Measurements from ENCODE around the gene LILRA2. TPM values are rescaled to one million over a fixed set of nuclear protein-coding genes. Genes with fewer than 3 reads are reported as not detected.

Gene LILRA2
- polyA plus RNA-seq, 2 donors: 0.53 to 0.55 TPM

- H3K27me3 ChIP-seq (ENCODE audit: control insufficient read depth in 1 of 2, insufficient read depth in 2 of 2, low read length in 2 of 2): no peaks in the 10 kb centered on the region
- no peaks in the 10 kb centered on the region for H3K4me1 ChIP-seq (ENCODE audit: control insufficient read depth in 2 of 2, insufficient read depth in 2 of 2, low read length in 1 of 2)
- H3K27ac ChIP-seq (ENCODE audit: low read depth in 2 of 2, low read length in 1 of 2): no peak overlapping the region
- H3K36me3 ChIP-seq (ENCODE audit: control insufficient read depth in 2 of 2, insufficient read depth in 2 of 2, low read length in 1 of 2): no peaks in the 10 kb centered on the region
- WGBS, 2 donors: 87 to 89% methylated on average over 16 of the region's 16 CpGs
- H3K4me3 ChIP-seq (ENCODE audit: low read depth in 1 of 2, low read length in 2 of 2): no peak overlapping the region
- H3K9me3 ChIP-seq (ENCODE audit: control insufficient read depth in 2 of 2, insufficient read depth in 1 of 2, low read depth in 1 of 2, low read length in 1 of 2): peaks cover 0 to 5% of the 10 kb centered on the region in 2 donors
Measured at GRCh38 chr19:54548806-54549205, 24.8 kb upstream of the LILRA2 start.

- H3K9me3 ChIP-seq (ENCODE audit: control insufficient read depth in 2 of 2, insufficient read depth in 1 of 2, low read depth in 1 of 2, low read length in 1 of 2): peaks cover 0 to 5% of the 10 kb centered on the region in 2 donors
Measured at GRCh38 chr19:54549224-54549623, 24.4 kb upstream of the LILRA2 start.

DNA sequence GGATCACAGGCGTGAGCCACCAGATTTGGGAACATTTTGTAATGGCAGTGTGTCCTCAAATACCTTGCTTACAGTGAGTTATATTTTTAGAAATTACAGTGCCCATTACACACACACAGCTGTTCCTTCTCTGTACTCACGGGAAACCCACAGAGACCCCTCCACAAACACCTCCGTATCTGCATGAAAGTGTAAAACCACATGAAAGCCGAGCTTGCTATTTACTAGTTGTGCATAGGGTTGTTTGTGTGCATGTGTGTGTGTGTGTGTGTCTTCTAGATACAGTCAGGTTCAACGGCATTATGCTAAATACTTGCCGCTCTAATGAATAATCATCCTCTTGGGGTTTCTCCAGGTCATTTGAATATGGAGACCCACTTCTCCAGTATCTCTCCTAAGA is 22.3 kb upstream of the LILRA2 start:
- H3K27ac ChIP-seq (ENCODE audit: low read depth in 2 of 2, low read length in 1 of 2): no peak overlapping the region
- peaks cover 0 to 3% of the 10 kb centered on the region in 2 donors for H3K4me1 ChIP-seq (ENCODE audit: control insufficient read depth in 2 of 2, insufficient read depth in 2 of 2, low read length in 1 of 2)
- peaks cover 0 to 8% of the 10 kb centered on the region in 2 donors for H3K9me3 ChIP-seq (ENCODE audit: control insufficient read depth in 2 of 2, insufficient read depth in 1 of 2, low read depth in 1 of 2, low read length in 1 of 2)
- H3K27me3 ChIP-seq (ENCODE audit: control insufficient read depth in 1 of 2, insufficient read depth in 2 of 2, low read length in 2 of 2): no peaks in the 10 kb centered on the region
- no peaks in the 10 kb centered on the region for H3K36me3 ChIP-seq (ENCODE audit: control insufficient read depth in 2 of 2, insufficient read depth in 2 of 2, low read length in 1 of 2)
- no peak overlapping the region for H3K4me3 ChIP-seq (ENCODE audit: low read depth in 1 of 2, low read length in 2 of 2)
- 72 to 76% methylated on average over 6 of the region's 6 CpGs for WGBS, 2 donors

More at GRCh38 chr19:54549224-54549623, 24.4 kb upstream of the LILRA2 start:
- Histone ChIP-seq H3K4me3 (ENCODE audit: low read depth in 1 of 2, low read length in 2 of 2) (no peak overlapping the region), H3K36me3 (ENCODE audit: control insufficient read depth in 2 of 2, insufficient read depth in 2 of 2, low read length in 1 of 2) (no peaks in the 10 kb centered on the region), H3K27me3 (ENCODE audit: control insufficient read depth in 1 of 2, insufficient read depth in 2 of 2, low read length in 2 of 2) (no peaks in the 10 kb centered on the region), H3K27ac (ENCODE audit: low read depth in 2 of 2, low read length in 1 of 2) (no peak overlapping the region), H3K4me1 (ENCODE audit: control insufficient read depth in 2 of 2, insufficient read depth in 2 of 2, low read length in 1 of 2) (no peaks in the 10 kb centered on the region)
- 80 to 84% methylated on average over 12 to 14 of the region's 14 CpGs for WGBS, 2 donors

GRCh38 chr19:54551950-54552912 is 21.4 kb upstream of the LILRA2 start:
- H3K36me3 ChIP-seq (ENCODE audit: control insufficient read depth in 2 of 2, insufficient read depth in 2 of 2, low read length in 1 of 2): no peaks in the 10 kb centered on the region
- H3K27ac ChIP-seq (ENCODE audit: low read depth in 2 of 2, low read length in 1 of 2): no peak overlapping the region
- H3K4me1 ChIP-seq (ENCODE audit: control insufficient read depth in 2 of 2, insufficient read depth in 2 of 2, low read length in 1 of 2): peaks cover 0 to 3% of the 10 kb centered on the region in 2 donors
- no peak overlapping the region for H3K4me3 ChIP-seq (ENCODE audit: low read depth in 1 of 2, low read length in 2 of 2)
- no peaks in the 10 kb centered on the region for H3K27me3 ChIP-seq (ENCODE audit: control insufficient read depth in 1 of 2, insufficient read depth in 2 of 2, low read length in 2 of 2)
- H3K9me3 ChIP-seq (ENCODE audit: control insufficient read depth in 2 of 2, insufficient read depth in 1 of 2, low read depth in 1 of 2, low read length in 1 of 2): peaks cover 0 to 8% of the 10 kb centered on the region in 2 donors
- WGBS, 2 donors: 77 to 78% methylated on average over 22 of the region's 22 CpGs

DNA sequence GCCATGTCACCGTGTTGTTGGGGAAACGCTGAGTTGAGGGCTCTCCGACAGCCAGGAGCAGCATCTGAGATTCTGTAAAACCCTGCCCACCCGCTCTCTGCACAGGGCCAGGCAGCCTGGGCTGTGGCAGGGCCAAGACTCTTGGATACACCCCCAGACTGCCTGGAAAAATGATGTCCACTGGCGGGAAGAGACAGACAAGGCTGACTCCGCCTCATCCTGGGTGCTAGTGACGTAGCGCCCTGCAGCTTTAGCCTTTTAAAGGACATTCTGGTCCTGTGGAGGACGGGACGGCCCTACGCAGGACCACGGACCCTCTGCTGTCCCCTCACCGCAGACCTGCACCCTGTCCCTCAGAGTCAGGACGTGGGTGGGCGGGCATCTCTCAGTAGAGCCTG is 20.7 kb upstream of the LILRA2 start:
- 83 to 86% methylated on average over 15 of the region's 15 CpGs for WGBS, 2 donors
- Histone ChIP-seq H3K4me1 (ENCODE audit: control insufficient read depth in 2 of 2, insufficient read depth in 2 of 2, low read length in 1 of 2) (peaks cover 0 to 3% of the 10 kb centered on the region in 2 donors), H3K4me3 (ENCODE audit: low read depth in 1 of 2, low read length in 2 of 2) (no peak overlapping the region), H3K27ac (ENCODE audit: low read depth in 2 of 2, low read length in 1 of 2) (no peak overlapping the region), H3K36me3 (ENCODE audit: control insufficient read depth in 2 of 2, insufficient read depth in 2 of 2, low read length in 1 of 2) (no peaks in the 10 kb centered on the region), H3K27me3 (ENCODE audit: control insufficient read depth in 1 of 2, insufficient read depth in 2 of 2, low read length in 2 of 2) (no peaks in the 10 kb centered on the region), H3K9me3 (ENCODE audit: control insufficient read depth in 2 of 2, insufficient read depth in 1 of 2, low read depth in 1 of 2, low read length in 1 of 2) (peaks cover 0 to 8% of the 10 kb centered on the region in 2 donors)

- Histone ChIP-seq H3K27ac (ENCODE audit: low read depth in 2 of 2, low read length in 1 of 2) (no peak overlapping the region), H3K4me1 (ENCODE audit: control insufficient read depth in 2 of 2, insufficient read depth in 2 of 2, low read length in 1 of 2) (peaks cover 0 to 3% of the 10 kb centered on the region in 2 donors), H3K9me3 (ENCODE audit: control insufficient read depth in 2 of 2, insufficient read depth in 1 of 2, low read depth in 1 of 2, low read length in 1 of 2) (peaks cover 0 to 8% of the 10 kb centered on the region in 2 donors), H3K4me3 (ENCODE audit: low read depth in 1 of 2, low read length in 2 of 2) (no peak overlapping the region), H3K36me3 (ENCODE audit: control insufficient read depth in 2 of 2, insufficient read depth in 2 of 2, low read length in 1 of 2) (no peaks in the 10 kb centered on the region), H3K27me3 (ENCODE audit: control insufficient read depth in 1 of 2, insufficient read depth in 2 of 2, low read length in 2 of 2) (no peaks in the 10 kb centered on the region)
- 66 to 86% methylated on average over 10 of the region's 10 CpGs for WGBS, 2 donors
Measured at GRCh38 chr19:54554006-54554405, 19.6 kb upstream of the LILRA2 start.

DNA sequence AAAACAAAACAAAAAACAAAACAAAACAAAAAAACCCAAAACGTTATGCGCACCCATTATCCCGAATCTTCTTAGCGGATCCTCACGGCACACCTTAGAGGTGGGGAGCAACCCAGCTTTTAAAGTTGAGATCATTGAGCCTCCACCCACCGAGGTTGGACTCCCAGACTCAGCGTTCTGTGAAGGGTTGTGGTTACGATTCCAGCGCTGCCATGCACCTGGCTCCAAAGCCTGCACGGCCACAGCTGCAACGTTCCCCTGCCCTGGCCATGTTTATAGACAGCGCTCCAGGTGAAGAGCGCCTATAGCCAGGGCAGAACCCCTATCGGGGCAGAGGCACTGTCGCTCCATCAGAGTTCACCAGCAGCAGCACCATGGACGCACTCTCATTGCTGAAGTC is 18.7 kb upstream of the LILRA2 start:
- Histone ChIP-seq H3K27ac (ENCODE audit: low read depth in 2 of 2, low read length in 1 of 2) (no peak overlapping the region), H3K27me3 (ENCODE audit: control insufficient read depth in 1 of 2, insufficient read depth in 2 of 2, low read length in 2 of 2) (no peaks in the 10 kb centered on the region), H3K4me1 (ENCODE audit: control insufficient read depth in 2 of 2, insufficient read depth in 2 of 2, low read length in 1 of 2) (peaks cover 0 to 3% of the 10 kb centered on the region in 2 donors), H3K4me3 (ENCODE audit: low read depth in 1 of 2, low read length in 2 of 2) (no peak overlapping the region), H3K36me3 (ENCODE audit: control insufficient read depth in 2 of 2, insufficient read depth in 2 of 2, low read length in 1 of 2) (no peaks in the 10 kb centered on the region), H3K9me3 (ENCODE audit: control insufficient read depth in 2 of 2, insufficient read depth in 1 of 2, low read depth in 1 of 2, low read length in 1 of 2) (peaks cover 0 to 8% of the 10 kb centered on the region in 2 donors)
- 87% methylated on average over 16 of the region's 16 CpGs for WGBS, 2 donors

DNA sequence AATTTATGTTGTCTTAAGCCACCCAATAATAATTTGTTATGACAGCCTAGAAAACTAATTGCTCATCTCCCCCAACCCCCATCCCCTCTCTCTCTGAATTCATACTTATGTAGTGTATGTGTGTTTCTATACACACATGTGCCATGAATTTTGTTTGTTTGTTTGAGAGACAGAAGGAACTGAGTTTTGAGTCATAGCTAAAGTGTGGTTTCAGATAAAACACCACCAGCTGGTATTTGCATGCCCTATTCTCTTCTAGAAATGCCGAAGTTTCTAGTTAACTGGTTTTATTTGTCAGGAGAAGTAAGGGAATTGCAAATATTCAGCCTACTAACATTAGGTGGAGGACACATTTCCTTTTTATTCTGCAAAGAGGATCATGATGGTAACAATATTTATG is 17.4 kb upstream of the LILRA2 start:
- H3K9me3 ChIP-seq (ENCODE audit: control insufficient read depth in 2 of 2, insufficient read depth in 1 of 2, low read depth in 1 of 2, low read length in 1 of 2): peaks cover 0 to 8% of the 10 kb centered on the region in 2 donors
- WGBS, 2 donors: 69 to 74% methylated on average over 1 of the region's 1 CpG

GRCh38 chr19:54558339-54558738 is 15.3 kb upstream of the LILRA2 start:
- Histone ChIP-seq H3K4me3 (ENCODE audit: low read depth in 1 of 2, low read length in 2 of 2) (no peak overlapping the region), H3K9me3 (ENCODE audit: control insufficient read depth in 2 of 2, insufficient read depth in 1 of 2, low read depth in 1 of 2, low read length in 1 of 2) (peaks cover 0 to 3% of the 10 kb centered on the region in 2 donors), H3K36me3 (ENCODE audit: control insufficient read depth in 2 of 2, insufficient read depth in 2 of 2, low read length in 1 of 2) (no peaks in the 10 kb centered on the region), H3K27me3 (ENCODE audit: control insufficient read depth in 1 of 2, insufficient read depth in 2 of 2, low read length in 2 of 2) (no peaks in the 10 kb centered on the region), H3K27ac (ENCODE audit: low read depth in 2 of 2, low read length in 1 of 2) (no peak overlapping the region), H3K4me1 (ENCODE audit: control insufficient read depth in 2 of 2, insufficient read depth in 2 of 2, low read length in 1 of 2) (peaks cover 0 to 3% of the 10 kb centered on the region in 2 donors)
- 59 to 64% methylated on average over 3 of the region's 3 CpGs for WGBS, 2 donors

More for the DNA sequence above, 17.4 kb upstream of the LILRA2 start:
- H3K36me3 ChIP-seq (ENCODE audit: control insufficient read depth in 2 of 2, insufficient read depth in 2 of 2, low read length in 1 of 2): no peaks in the 10 kb centered on the region
- no peak overlapping the region for H3K4me3 ChIP-seq (ENCODE audit: low read depth in 1 of 2, low read length in 2 of 2)
- no peaks in the 10 kb centered on the region for H3K27me3 ChIP-seq (ENCODE audit: control insufficient read depth in 1 of 2, insufficient read depth in 2 of 2, low read length in 2 of 2)
- no peak overlapping the region for H3K27ac ChIP-seq (ENCODE audit: low read depth in 2 of 2, low read length in 1 of 2)
- H3K4me1 ChIP-seq (ENCODE audit: control insufficient read depth in 2 of 2, insufficient read depth in 2 of 2, low read length in 1 of 2): peaks cover 0 to 3% of the 10 kb centered on the region in 2 donors
